Measurements from ENCODE around the gene PALM2AKAP2.

The PALM2AKAP2 gene

DNA sequence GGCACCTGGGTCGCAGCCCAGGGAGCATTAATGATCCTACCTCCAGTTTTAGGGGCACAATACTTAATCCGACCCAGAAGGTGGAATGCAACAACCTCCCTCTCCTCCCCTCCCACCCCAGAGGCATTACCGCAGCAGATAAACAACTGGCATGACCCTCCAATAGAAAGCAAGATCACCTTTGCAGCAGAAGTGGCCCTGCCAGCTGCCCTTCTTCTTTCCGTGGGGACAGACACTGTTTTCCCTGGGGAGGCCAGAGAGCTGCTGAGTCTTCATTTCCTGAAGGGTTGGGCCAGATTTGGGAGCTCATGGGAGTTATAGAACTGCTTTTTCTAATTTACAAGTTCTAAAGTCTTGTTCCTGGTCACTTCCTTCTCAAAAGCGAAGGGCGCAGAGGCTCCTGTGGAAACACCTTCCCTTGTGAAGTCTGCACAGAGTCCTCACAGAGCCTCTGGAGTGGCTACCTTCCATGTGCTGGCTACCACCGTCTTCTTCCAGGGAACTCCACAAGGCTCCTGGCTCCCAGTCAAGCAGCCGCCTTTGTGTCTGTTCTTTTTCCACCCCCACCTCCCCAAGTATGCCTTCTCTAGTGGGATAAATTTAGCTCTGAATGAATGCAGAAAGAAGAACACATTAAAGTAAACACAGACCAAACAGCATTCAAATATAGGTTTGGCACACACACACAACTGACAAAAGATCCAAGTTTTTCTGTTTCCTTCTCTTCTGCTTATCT is 8.0 kb upstream of the PALM2AKAP2 start:
- peak; percentile 30 for DNase-seq (ENCODE audit: low read depth)

DNA sequence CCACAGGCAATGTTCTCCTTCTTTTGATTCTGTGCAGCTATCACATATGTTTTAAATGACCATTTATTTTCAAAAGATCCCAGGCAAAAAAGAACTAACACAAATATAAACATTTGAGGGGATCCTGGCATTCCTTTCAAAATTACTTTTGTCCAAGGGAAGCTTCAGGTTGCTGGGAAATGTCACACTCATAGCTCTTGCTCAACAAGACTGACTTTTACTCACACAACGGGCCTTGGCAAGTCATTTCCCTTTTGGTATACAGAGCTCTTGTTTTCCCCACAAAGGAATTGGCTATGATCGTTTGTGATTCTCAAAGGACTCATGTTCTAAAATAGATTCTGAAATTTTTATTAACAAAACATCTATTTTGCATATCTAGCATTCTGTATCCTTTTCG is 4.5 kb upstream of the PALM2AKAP2 start:
- DNase-seq (ENCODE audit: low read depth) = peak; percentile 89

DNA sequence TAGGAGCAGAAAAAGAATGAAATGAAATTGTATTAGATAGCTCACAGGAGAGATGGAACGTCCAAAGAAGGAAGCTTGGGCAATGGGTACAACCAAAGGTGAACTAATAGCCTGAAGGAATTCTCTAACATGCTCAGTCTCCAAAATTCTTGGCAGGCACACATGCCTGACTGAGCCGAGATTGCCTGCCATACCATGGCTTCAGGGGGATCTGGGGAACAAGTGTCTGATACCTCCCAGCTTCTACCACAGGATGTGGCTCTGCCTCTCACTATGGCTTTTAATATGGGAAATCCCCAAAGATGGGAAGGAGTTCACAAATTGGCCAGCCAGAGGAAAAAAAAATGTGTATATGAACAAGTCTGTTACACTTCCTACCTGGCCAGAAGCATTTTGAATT is 3.6 kb upstream of the PALM2AKAP2 start:
- DNase-seq (ENCODE audit: low read depth) = no peak

DNA sequence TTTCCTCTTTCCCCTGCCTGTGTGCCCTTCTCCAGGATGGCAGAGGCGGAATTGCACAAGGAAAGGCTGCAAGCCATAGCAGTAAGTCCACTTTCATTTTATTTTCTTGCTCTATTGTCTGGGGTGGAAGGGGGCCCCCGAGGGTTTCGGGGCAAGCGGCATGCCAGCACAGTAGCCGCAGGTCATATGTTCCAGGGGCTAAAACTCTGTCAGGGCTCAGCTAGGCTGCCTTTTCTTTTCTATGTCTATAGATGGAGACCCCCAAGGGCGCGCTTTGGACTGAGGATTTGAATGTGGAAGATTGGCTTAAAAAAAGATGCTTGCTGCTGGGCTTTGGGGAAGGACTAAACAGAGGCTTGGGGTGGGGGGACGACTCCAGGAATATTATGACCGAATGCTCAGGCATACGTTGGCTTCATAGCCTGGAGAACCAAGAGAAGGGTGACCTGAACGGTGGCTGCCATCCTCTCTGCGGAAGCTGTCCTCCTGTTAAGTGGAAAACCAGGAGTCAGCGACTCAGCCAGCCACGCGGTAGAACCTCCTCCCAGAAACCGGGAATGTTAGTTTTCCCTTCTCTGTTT is 545 bp downstream of the PALM2AKAP2 start:
- no peak for DNase-seq (ENCODE audit: low read depth)

DNA sequence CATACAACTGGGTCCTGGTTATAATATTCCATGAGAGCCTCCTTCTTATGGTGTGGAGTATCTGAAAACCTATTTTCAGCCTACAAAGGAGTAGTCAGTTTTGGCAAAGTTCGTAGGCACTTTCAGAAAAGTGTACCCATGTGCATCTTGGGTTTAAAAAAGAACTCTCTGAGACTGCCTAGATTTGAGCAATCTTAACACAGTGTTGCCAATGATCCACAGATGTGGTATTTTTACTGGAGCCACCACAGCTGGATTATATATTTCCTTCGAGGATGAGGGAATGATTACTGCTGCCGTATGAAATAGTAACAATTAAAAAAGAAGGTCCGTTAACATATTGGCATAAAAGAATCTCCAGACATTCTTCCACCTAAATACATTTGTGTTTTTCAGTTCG is 1.1 kb downstream of the PALM2AKAP2 start:
- DNase-seq (ENCODE audit: low read depth) = peak; percentile 60

DNA sequence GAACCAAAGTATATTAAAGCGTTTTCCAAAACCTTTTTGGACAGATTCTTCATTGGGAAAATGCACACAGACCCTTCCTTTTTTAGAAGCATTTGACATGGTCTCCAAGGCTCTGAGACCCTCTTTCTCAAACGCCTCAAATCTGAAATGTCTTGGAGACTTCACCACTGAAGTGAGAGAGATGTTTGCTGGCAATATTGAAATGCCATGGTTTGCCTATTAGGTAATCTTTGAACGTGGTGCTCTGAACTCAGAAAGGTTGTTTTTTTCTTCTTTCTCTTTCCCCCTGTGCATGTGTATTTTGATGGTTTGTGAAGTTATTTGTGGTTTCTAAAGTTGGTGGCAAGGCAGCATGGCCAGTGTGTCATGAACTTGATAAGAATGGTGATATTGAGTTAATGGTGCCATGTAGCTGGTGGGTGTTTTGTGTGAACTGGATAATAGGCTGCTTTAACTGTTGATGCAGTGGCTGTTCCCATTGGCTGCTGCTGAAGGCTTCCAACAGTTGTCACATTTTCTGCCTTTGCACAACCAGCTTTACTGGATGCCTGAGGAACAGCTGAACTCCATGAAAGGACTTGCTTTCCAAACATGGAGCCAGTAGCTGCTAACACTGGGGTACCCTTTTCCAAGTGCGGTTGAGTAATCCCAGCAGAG is 1.7 kb downstream of the PALM2AKAP2 start:
- no peak for DNase-seq (ENCODE audit: low read depth)

DNA sequence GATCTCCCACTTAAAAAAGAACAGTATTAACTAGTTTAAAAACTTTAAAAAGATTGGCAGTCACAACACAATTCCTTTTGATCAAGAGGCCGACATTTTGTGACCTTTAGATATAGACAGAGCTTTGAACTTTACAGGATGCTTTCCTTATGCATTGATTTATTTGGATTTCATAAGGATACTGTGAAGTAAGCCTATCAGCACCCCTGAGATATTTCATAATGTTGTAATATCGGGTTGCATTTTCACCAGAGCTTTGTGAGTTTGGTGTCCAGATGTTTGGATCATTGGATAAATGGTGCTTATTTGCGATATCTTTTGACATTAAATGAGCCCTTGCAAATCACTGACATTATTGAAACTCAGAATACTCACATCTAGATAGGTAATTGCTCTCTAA is 7.7 kb downstream of the PALM2AKAP2 start:
- peak; percentile 35 for DNase-seq (ENCODE audit: low read depth)

DNA sequence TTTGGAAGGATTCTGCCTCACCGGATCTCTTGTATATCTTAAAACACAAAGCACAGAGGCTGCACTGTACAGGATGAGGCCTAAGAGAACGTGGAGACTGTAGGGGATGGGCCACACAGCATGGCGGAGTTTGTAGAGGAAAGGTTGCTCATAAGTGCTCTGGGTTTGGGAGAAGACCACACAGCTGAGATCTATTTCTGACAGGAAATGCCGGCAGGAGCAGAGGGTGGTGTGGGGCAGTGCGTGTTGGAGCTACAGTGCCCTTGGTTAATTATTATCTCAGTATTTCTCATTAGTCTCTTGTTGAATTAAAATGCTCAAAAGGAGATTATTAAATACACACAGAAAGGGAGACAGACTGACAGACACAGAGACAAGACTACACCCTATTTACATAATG is 9.6 kb downstream of the PALM2AKAP2 start:
- DNase-seq (ENCODE audit: low read depth) = no peak

DNA sequence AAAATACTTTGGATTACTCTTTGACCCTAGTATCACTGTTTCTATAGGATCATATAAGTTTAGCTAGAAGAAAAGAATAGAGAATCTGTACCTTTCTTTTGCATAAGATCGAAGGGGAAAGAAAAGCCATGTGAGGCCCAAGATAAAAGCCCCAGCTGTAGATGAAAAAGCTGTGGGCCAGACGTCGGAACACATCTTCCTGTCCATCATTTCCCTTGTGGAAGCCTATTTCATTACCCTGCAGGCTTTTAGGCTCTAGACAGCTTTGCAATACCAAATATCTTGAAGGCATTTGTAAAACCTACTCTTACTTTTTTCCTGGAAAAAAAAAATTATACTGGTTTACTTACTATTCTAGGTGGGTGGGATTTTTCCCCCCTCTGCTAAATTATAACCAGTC is 10.0 kb downstream of the PALM2AKAP2 start:
- no peak for DNase-seq (ENCODE audit: low read depth)

DNA sequence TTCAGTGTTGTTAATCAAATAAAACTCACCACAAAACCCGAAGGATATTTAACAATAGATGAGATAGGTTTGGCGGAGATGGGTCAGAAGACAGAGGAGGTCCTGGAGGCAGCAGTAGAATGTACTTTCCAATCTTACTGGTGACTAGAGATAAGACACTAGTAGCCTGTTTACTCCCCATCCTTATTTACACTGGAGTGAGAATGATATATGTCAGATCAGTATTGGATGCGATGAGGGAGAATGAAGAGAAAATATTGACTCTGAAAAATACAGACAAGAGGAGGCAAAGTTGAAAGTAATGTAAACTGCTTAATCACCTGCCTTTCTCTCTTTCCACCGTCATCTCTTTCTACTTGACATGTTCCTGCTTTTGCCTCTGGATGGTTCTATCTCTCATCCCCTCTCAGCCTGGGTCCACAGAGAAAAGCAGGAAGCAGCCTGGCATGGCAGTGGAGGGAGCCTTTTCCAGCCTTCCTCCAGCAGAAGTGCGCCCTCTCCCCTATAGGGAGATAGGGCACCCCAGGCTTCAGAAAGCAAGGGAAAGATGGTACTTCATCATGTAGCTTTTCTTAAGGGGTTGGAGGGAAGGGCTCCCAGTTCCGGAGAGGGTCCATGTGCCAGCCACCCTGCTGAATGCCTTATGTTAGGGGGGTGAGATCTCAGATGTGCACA is 11.1 kb downstream of the PALM2AKAP2 start:
- no peak for DNase-seq (ENCODE audit: low read depth)

DNA sequence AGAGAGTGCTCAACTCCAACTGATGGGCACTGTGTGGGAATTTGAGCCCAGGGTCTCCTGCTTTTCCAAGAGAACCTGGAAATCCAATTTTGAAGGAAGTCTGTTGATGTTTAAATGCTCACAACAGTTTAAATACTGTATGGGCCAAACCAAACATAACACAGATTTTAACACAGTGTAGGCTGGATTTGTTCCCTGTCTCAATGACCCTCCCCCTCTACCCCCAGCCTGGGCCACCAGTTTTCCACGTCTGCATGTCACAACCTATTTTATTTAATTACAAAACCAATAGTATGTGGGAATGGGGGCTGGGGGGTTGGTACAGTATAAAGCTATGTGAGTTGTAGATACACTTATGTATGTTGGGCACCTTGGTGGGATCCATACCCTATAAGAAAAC is 11.7 kb downstream of the PALM2AKAP2 start:
- DNase-seq (ENCODE audit: low read depth) = no peak

DNA sequence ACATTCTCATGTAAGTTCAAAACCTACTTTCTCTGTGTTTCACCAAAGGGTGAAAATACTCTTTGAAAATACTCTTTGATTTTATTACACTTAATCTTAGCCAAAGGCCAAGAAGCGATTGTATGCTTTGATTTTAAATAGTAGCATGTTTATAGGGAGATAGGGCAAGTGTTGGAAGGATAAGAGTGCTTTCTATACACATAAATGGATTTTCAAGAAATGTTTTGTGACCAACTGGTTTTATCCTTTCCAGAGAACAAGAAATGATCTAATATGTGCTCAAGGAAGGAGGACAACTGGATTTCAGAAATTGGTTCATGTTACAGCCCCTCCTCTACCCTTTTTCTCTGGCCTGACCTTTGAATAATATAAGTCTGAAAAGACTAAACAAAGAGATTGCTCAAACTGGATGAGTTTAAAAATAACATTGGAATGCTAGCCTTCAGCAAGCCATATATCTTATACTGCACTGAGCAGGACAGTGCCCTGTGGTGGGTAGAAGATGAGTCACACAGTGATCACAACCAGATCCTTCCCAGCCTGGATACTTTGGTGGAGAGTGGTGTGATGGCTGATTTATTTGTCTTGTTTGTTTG is 13.1 kb downstream of the PALM2AKAP2 start:
- DNase-seq (ENCODE audit: low read depth) = peak; percentile 90

DNA sequence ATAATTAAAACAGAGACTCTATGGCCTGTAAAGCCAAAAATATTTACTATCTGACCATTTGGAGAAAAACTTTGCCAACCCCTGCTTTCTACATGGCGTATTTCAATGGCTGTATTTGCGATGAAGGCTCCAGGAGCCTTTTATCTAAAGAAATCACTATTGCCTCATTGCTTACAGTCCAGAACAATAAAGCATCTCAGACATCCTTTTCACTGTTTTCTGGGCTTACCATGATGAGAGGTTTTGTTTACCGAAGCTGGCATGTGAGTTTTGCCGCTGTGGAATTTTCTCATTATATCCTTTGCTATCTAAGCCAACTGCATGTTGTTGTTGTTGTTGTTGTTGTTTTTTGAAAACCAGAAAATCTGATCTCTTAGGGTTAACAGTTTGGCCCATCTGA is 13.9 kb downstream of the PALM2AKAP2 start:
- no peak for DNase-seq (ENCODE audit: low read depth)

DNA sequence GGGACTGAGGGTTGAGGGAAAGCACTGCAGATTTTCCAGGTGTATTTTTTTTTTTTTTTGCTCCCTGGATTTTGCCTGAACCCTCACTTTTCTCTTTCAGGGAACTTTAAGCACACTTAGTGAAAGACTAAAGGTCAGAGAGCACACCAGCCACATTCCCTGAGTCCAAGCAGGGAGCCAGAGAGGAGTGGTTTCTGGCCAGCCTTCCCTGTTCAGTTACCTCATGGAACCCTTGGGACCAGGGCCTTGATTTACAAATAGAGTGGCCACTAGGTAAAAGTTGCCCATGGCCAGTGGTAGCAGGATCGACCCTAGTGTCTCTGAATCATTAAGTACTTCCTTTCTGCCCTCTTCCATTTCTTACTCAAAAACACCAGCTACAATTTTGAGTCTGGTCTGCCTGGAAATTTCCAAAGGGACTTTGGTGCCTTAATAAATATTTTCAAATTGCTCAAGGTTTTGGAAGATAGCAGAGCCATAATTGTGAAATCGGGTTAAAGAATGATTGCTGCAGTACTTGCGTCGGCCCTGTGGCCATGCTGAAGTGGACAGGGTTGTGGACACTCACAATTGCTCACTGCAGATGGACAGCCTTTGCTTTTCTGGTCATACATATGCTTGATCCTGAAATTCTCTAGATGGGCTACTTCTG is 14.5 kb downstream of the PALM2AKAP2 start:
- peak; percentile 72 for DNase-seq (ENCODE audit: low read depth)

DNA sequence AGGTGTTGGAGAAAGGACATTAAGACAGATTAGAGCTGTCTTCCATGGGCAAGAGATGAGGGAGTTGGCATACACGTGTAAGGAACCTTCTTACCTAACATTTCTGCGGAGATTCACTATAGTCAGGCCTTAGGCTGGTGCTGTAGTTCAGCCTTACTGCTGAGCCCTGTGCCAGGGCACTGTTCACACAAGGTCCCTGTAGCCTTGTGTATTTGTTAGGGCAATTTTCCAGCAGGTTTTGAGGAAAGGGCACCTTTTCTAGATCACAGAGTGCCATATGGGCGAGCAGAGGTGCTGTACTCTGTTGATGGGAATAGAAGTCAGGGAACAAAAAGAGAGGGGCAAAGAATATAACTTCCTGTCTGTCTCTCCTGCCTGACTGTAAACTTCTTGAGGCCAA is 15.6 kb downstream of the PALM2AKAP2 start:
- no peak for DNase-seq (ENCODE audit: low read depth)

DNA sequence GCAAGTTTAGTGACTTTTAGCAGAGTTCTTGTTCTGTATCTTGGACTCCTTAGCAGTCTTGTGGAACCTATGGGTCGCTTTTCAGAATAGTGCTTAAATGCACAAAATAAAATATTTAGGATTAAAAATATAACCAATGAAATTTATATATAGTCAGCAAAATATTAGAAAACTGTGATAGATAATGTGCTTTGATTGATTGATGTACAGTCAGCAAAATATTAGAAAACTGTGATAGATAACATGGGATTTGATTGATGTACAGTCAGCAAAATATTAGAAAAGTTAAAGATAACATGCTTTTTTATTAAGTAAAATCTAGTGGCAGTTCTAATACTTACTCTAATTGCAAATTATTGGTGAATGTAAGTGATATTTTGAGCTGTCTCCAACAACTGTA is 16.1 kb downstream of the PALM2AKAP2 start:
- no peak for DNase-seq (ENCODE audit: low read depth)

DNA sequence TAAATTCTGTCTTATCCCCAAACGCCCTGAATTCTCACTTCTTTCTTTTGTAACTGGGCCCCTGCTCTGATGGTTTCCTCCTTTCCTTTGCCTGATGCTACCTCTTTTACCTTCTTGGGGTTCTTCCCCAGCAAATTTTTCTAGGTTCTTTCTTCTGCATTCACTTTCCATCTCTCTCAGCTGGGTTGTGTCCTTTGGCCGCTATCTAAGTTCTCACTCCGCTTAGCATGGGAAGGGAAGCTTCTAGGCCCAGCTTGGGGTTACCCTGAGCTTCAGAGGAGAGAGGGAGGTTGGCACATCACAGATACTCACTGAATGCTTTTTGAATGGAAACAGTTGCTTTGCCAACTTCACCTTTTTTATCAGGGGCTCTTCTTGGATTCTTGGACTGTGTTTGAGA is 17.0 kb downstream of the PALM2AKAP2 start:
- no peak for DNase-seq (ENCODE audit: low read depth)

DNA sequence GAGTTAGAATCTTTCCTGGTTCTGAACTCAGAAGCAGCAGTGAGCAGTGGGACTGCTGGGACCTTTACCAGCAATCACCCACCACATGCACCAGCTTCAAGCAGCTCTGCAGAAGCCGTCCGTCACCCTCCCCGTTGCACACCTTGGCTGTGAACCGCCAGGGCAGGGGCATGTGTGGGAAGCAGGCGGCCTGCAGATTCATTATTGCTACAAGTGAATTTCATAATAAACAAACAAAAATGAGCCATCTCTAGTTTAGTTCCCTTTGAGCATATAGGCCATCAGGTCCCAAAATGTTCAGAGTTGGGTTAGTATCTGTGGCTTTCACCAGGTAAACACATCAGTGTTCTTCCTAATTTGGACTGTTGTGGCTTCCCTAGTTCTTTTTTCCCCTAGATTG is 17.5 kb downstream of the PALM2AKAP2 start:
- no peak for DNase-seq (ENCODE audit: low read depth)

DNA sequence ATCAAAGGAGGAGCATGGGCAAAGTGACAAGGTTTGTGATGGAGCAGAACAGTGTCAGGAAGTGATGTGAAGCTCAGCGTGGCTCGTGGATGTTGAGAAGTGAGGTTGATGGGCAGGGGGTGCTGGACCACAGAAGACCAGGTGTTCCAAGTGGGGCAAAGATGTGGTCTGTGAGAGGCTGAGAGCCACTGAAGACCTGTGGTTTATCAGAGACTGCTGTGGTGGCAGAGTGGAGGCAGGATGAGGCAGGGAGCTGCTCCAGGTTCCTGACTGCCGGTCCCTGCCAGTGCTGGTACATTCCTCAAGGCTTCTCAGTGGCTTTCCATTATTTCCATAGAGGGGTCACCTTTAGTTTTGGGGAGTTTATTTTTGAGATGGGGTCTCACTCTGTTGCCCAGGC is 19.1 kb downstream of the PALM2AKAP2 start:
- no peak for DNase-seq (ENCODE audit: low read depth)

DNA sequence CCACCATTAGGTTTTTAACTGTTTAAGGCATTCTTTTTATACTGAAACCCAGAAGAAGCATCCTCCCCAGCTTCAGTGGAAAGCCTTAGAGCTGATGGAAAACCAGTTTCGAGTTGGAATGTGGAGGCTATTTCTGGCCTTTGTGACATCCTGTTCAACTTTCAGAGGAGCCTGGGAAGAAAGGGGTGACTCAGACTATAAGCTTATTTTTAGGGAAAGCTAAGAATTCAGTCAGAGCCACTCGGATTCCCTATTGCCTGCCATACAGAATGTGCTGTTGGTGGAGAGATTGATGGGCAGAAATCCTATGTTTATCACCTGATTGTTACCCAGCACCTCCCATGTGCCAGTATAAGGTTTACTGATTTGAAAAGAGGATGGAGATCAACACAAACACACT is 19.8 kb downstream of the PALM2AKAP2 start:
- peak; percentile 36 for DNase-seq (ENCODE audit: low read depth)

DNA sequence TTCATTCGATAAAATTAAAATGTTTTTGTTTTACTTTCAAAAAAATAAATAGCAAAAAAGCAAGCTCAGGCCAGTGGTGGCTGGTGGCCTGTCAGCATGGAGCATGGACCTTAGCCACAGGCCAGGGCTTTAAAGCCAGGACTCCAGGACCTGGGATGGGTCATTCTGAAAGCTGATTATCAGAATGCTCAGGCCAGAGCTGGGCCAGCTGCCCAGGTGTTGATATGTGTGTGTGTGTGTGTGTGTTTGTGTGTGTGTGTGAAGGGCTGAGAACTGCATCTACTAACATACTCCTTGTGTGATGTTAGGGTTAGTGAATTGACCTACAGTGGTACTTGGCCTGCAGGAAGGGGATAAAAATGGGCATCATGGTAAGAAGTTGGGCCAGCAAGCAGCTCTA is 21.5 kb downstream of the PALM2AKAP2 start:
- DNase-seq (ENCODE audit: low read depth) = no peak

DNA sequence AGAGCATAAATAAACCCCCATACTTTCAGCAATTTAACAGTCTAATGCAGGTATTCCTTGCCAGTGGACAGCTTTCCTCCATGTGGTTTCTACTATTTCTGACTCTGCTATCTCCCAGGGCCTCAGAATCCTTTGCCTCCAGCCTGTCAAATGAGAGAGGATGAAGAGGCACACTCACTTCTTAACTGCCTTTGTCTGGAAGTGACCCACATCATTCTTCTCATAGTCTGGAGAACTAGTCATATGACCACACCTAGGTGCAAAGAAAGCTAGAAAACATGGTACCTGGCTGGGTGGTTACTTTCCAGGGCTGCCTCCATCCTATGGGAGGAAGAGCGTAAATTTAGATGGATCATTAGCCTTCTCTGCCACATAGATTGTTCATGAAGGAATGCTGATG is 22.5 kb downstream of the PALM2AKAP2 start:
- no peak for DNase-seq (ENCODE audit: low read depth)

Measured in fibroblast of gingiva (primary cell).